Right lobe of liver (tissue), 6 donors: ENCODE data around the gene GAA. TPM values are rescaled to one million over a fixed set of nuclear protein-coding genes. Genes with fewer than 3 reads are reported as not detected.

Source experiments
- ATAC-seq, 4 donors: fragments of 200-7000 bp; cut with Tn5 transposase; one replicate each; pipeline ENCODE4 v1.9.1; 2020; ENCODE audit warnings: mild to moderate bottlenecking in 4 of 4, moderate library complexity in 4 of 4
- DNase-seq, 3 donors: peaks; one replicate each; pipeline ENCODE4 v3.0.0-alpha.2; 2020
- H3K27ac ChIP-seq, 3 donors: fragments of 200-600 bp; one replicate each; pipeline ENCODE4 v1.8.0; 2022
- H3K27me3 ChIP-seq, 2 donors: fragments of 200-600 bp; one replicate each; pipeline ENCODE4 v1.8.0; 2022
- H3K36me3 ChIP-seq, 4 donors: fragments of 200-600 bp; sonication (generic) in 1 of 4; one replicate each; pipeline versions ENCODE4 v1.5.1 to v1.8.0; 2017 to 2022; ENCODE audit warnings: control low read depth in 1 of 4
- H3K4me1 ChIP-seq, 4 donors: fragments of 200-600 bp; sonication (generic) in 1 of 4; one replicate each; pipeline versions ENCODE4 v1.5.1 to v1.8.0; 2017 to 2022; ENCODE audit warnings: control low read depth in 1 of 4
- H3K4me3 ChIP-seq, 3 donors: fragments of 200-600 bp; one replicate each; pipeline ENCODE4 v1.8.0; 2022
- H3K9me3 ChIP-seq, 4 donors: fragments of 200-600 bp; sonication (generic) in 1 of 4; one replicate each; pipeline versions ENCODE4 v1.5.1 to v1.8.0; 2017 to 2022; ENCODE audit warnings: control low read depth in 1 of 4
- CTCF ChIP-seq, 4 donors: fragments of 200-600 bp in 3 of 4; fragments of 450-650 bp in 1 of 4; IDR thresholded peaks; one replicate each; pipeline versions ENCODE4 v1.5.1 to v1.8.0; 2016 to 2022; ENCODE audit warnings: antibody characterized with exemption in 4 of 4, mild to moderate bottlenecking in 2 of 4
- POLR2A ChIP-seq: fragments of 450-650 bp; IDR thresholded peaks from one replicate; pipeline ENCODE4 v1.6.1; 2017; ENCODE audit warnings: antibody characterized with exemption, mild to moderate bottlenecking
- WGBS: methylation state at CpG from one replicate; pipeline ENCODE4 v1.1.6; 2018; ENCODE audit warnings: low coverage, low lambda C conversion rate; ENCODE audit not compliant: insufficient coverage; ENCODE audit errors: missing lambda C conversion rate; 5-methylcytosine and 5-hydroxymethylcytosine counted together
- intact Hi-C, 2 donors: fragments of 100-400 bp; cut with DNase I; formaldehyde crosslinking; loops; one replicate each; pipeline versions ENCODE4 v1.11.2 to v1.14.1; 2022
- microRNA counts: library from miRNA; unstranded; fragments of <30 nt; microRNA quantifications from one replicate; lab custom pipeline; 2016
- microRNA-seq, 2 donors: library from miRNA; unstranded; fragments of <30 nt; microRNA quantifications; one replicate each; pipeline ENCODE4, GENCODE V29; 2019 to 2020
- small RNA-seq, 2 experiments: library from RNA; depleted of rRNA; stranded (forward); fragments of <200 nt; gene quantifications; one replicate each; pipeline ENCODE3, GENCODE V24; 2016
- total RNA-seq, 6 experiments: library from RNA; depleted of rRNA in 2 of 6; stranded (reverse); fragments of >200 nt in 2 of 6; fragmentation: NEBNext Ultra II Directional in 3 of 6; extraction: Animal tissue kit (Norgen Biotek cat#: 25700) in 3 of 6; gene quantifications; one replicate each; pipeline versions ENCODE4 v1.1.0 to v1.2.4, GENCODE V29; 2016 to 2023
- donor health status: DM: no; HTN: yes; CAD: no.
- donor health status: DM: no; HTN: no; CAD: no.
- donor health status: DM: no; HTN: no; CAD: no.
- donor health status: DM: no; HTN: yes; CAD: no.
- donor health status: DM: no; HTN: yes; CAD: no.

Gene GAA
- total RNA-seq, 6 experiments from 2014 or later = 42.7 to 94.1 (median 71.0) TPM

- H3K4me3 ChIP-seq = no peak overlapping the region
- DNase-seq = no peak
- no peak overlapping the region for H3K27ac ChIP-seq
- no peaks in the 10 kb centered on the region for H3K4me1 ChIP-seq
- whole genome bisulfite sequencing = 54% methylated on average over 2 of the region's 5 CpGs
- no peaks in the 10 kb centered on the region for H3K9me3 ChIP-seq
- no peaks in the 10 kb centered on the region for H3K36me3 ChIP-seq
- no peaks in the 10 kb centered on the region for H3K27me3 ChIP-seq
- intact Hi-C loops = no loop called here
- TF ChIP-seq POLR2A = no peak
- ATAC-seq = no peak
Observed at GRCh38 chr17:80168371-80168770, 67.0 kb downstream of the GAA start.

- Histone ChIP-seq H3K9me3 (no peaks in the 10 kb centered on the region), H3K36me3 (no peaks in the 10 kb centered on the region), H3K4me3 (no peak overlapping the region), H3K27ac (no peak overlapping the region), H3K4me1 (no peaks in the 10 kb centered on the region), H3K27me3 (no peaks in the 10 kb centered on the region)
- DNase-seq (no peak), ATAC-seq (no peak)
- intact Hi-C loops = no loop called here
- TF ChIP-seq CTCF (IDR thresholded peaks at IDR 0.05) = no peak
- no peak for TF ChIP-seq POLR2A
- WGBS = 85% methylated on average over 2 of the region's 5 CpGs
Observed at GRCh38 chr17:80169107-80169506, 67.7 kb downstream of the GAA start.

MicroRNAs within 50 kb of the gene (microRNA counts, 767-probe panel; counts per million panel counts)
- microRNA hsa-miR-1268b (lab: Ali Mortazavi, UCI) = 237 counts per million

Small RNA genes within 50 kb of the gene (microRNA-seq; reads per million reads assigned to microRNA genes)
- gene MIR1268B = 0 reads per million in 2 donors

Small RNA genes within 50 kb of the gene (small RNA-seq; reads per million reads assigned to genes)
- gene AC087741.2 = 0 reads per million in 2 experiments
- 0 reads per million in 2 experiments for gene MIR1268B

Other genes with a start within 250 kb of the GAA start
- 10 to 100 TPM in 4 of 6 experiments, 1 to 10 TPM in 2; 5.8 to 21.0 (median 14.4) TPM for gene TBC1D16, start 65.7 kb upstream of the GAA start, total RNA-seq
- 1 to 10 TPM; 1.7 to 3.1 (median 2.1) TPM for gene CCDC40, start 64.9 kb upstream of the GAA start, total RNA-seq
- 10 to 100 TPM; 21.6 to 41.7 (median 32.2) TPM for gene EIF4A3, start 45.5 kb downstream of the GAA start, total RNA-seq
- gene CARD14, start 68.4 kb downstream of the GAA start, total RNA-seq = under 1 TPM in 3 of 6 experiments, not detected in 3; 0.20 to 0.29 (median 0.22) TPM
- gene SGSH, start 118.8 kb downstream of the GAA start, total RNA-seq = 10 to 100 TPM in 5 of 6 experiments, 1 to 10 TPM in 1; 9.7 to 23.5 (median 15.7) TPM
- 1 to 10 TPM; 5.8 to 9.8 (median 6.5) TPM for gene SLC26A11, start 118.8 kb downstream of the GAA start, total RNA-seq
- gene RNF213, start 159.3 kb downstream of the GAA start, total RNA-seq = 10 to 100 TPM; 59.1 to 87.7 (median 73.0) TPM